Upper lobe of left lung (tissue), 6 donors: Measurements from ENCODE around the gene DRGX. TPM values are rescaled to one million over a fixed set of nuclear protein-coding genes. Genes with fewer than 3 reads are reported as not detected.

Source experiments
- ATAC-seq, 2 donors: fragments of 200-7000 bp; cut with Tn5 transposase; one replicate each; pipeline ENCODE4 v1.9.1; 2022; ENCODE audit warnings: mild to moderate bottlenecking in 2 of 2, moderate library complexity in 2 of 2; ENCODE audit not compliant: low FRiP score in 2 of 2
- DNase-seq, 2 donors: peaks; one replicate each; pipeline ENCODE4 v3.0.0-alpha.2; 2019 to 2020
- H3K27ac ChIP-seq, 4 donors: fragments of 200-600 bp; sonication (generic); one replicate each; pipeline ENCODE4 v1.5.1; 2016 to 2019
- H3K27me3 ChIP-seq, 4 donors: fragments of 200-600 bp; sonication (generic); one replicate each; pipeline ENCODE4 v1.5.1; 2017 to 2019
- H3K36me3 ChIP-seq, 4 donors: fragments of 200-600 bp; sonication (generic); one replicate each; pipeline ENCODE4 v1.5.1; 2016 to 2019
- H3K4me1 ChIP-seq, 4 donors: fragments of 200-600 bp; sonication (generic); one replicate each; pipeline ENCODE4 v1.5.1; 2018 to 2019
- H3K4me3 ChIP-seq, 4 donors: fragments of 200-600 bp; sonication (generic); one replicate each; pipeline ENCODE4 v1.5.1; 2017 to 2019; ENCODE audit warnings: mild to moderate bottlenecking in 2 of 4, moderate library complexity in 1 of 4
- H3K9me3 ChIP-seq, 4 donors: fragments of 200-600 bp; sonication (generic); one replicate each; pipeline ENCODE4 v1.5.1; 2018 to 2019
- EP300 ChIP-seq, 4 donors: sonication (generic); formaldehyde crosslinking; IDR thresholded peaks; one replicate each; pipeline ENCODE4 v1.5.1; 2017; ENCODE audit warnings: antibody characterized with exemption in 4 of 4, control low read depth in 2 of 4
- POLR2A ChIP-seq, 4 donors: fragments of 450-650 bp; IDR thresholded peaks; one replicate each; pipeline ENCODE4 v1.5.1; 2016 to 2017; ENCODE audit warnings: antibody characterized with exemption in 4 of 4, mild to moderate bottlenecking in 2 of 4
- POLR2AphosphoS5 ChIP-seq, 2 donors: sonication (generic); formaldehyde crosslinking; IDR thresholded peaks; one replicate each; pipeline ENCODE4 v1.5.1; 2017; ENCODE audit warnings: antibody characterized with exemption in 2 of 2
- WGBS, 2 donors: methylation state at CpG; one replicate each; pipeline ENCODE4 v1.1.5; 2017 to 2018; 5-methylcytosine and 5-hydroxymethylcytosine counted together
- total RNA-seq, 6 donors: library from RNA; depleted of rRNA in 4 of 6; stranded (reverse); fragments of >200 nt in 4 of 6; gene quantifications; one replicate each; pipeline versions ENCODE4 v1.1.0 to v1.2.1, GENCODE V29; 2016 to 2021
- TF ChIP-seq, protein P1 (sequence below), 6 experiments: fragments of 450-650 bp in 4 of 6; fragments of 200-600 bp in 2 of 6; sonication (generic) in 2 of 6; IDR thresholded peaks; one replicate each; pipeline ENCODE4 v1.5.1; 2016 to 2019; ENCODE audit warnings: antibody characterized with exemption in 6 of 6
- donor health status: DM: no; HTN: no; CAD: no; lungs with moderate emphysema.
- donor health status: DM: no; HTN: yes; CAD: no; lungs with severe emphysema.

The DRGX gene
- total RNA-seq, 6 donors from 2014 or later = 0.09 to 0.17 TPM; not detected in 4

DNA sequence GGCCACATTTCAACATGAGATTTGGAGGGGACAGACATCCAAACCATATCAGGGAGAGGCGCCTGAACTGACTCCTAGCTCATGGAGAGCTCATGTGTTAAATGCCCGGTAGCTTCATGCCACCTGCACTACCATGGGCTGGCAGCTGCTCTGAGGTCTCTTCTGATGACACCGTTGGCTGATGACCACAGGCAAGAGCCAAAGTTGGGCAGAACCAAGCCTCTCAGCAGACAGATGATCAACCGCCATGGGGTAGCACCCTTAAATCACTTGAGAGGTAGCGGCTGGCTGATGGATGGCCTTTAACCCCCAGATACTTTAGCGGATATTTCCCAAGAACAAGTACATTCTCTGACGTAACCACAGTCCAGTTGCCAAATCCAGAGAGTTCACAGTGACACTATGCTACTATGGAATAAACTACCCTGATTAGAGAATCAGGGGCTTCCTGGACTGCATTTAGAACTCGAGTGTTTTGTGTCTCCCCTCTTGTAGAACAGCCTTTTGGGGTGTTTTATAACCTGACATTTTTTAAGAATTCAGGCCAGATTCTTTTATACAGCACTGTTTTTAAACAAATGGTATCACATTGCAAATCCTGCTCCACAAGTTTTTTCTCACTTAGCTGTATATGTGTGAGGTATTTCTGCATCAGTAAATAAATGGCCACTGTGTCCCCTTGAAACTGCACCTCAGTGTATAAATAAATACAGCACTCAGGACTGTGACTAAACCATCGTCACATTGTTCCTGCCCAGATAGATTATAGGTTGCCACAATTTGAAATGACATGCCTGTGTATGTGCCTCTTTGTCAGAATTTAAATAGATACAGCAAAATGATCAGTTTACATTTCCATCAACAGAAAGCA, 30.8 kb upstream of the DRGX start:
- peaks cover 0 to 4% (median 0%) of the 10 kb centered on the region in 4 donors for H3K4me1 ChIP-seq
- DNase-seq (peak in 1 of 2 donors; percentile 31), ATAC-seq (peak in 1 of 2 donors; percentile 68)
- H3K4me3 ChIP-seq = no peak overlapping the region
- peaks cover 0 to 12% (median 9%) of the 10 kb centered on the region in 4 donors for H3K9me3 ChIP-seq
- no peaks in the 10 kb centered on the region for H3K27me3 ChIP-seq
- WGBS, 2 donors = 74% methylated on average over 6 to 9 of the region's 9 CpGs
- TF ChIP-seq POLR2AphosphoS5 (IDR thresholded peaks at IDR 0.05) = no peak
- TF ChIP-seq, protein P1, sequence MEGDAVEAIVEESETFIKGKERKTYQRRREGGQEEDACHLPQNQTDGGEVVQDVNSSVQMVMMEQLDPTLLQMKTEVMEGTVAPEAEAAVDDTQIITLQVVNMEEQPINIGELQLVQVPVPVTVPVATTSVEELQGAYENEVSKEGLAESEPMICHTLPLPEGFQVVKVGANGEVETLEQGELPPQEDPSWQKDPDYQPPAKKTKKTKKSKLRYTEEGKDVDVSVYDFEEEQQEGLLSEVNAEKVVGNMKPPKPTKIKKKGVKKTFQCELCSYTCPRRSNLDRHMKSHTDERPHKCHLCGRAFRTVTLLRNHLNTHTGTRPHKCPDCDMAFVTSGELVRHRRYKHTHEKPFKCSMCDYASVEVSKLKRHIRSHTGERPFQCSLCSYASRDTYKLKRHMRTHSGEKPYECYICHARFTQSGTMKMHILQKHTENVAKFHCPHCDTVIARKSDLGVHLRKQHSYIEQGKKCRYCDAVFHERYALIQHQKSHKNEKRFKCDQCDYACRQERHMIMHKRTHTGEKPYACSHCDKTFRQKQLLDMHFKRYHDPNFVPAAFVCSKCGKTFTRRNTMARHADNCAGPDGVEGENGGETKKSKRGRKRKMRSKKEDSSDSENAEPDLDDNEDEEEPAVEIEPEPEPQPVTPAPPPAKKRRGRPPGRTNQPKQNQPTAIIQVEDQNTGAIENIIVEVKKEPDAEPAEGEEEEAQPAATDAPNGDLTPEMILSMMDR (IDR thresholded peaks at IDR 0.05) = no peak
- TF ChIP-seq EP300 (IDR thresholded peaks at IDR 0.05) = no peak
- TF ChIP-seq POLR2A (IDR thresholded peaks at IDR 0.05) = no peak
- H3K27ac ChIP-seq = no peak overlapping the region
- no peaks in the 10 kb centered on the region for H3K36me3 ChIP-seq

DNA sequence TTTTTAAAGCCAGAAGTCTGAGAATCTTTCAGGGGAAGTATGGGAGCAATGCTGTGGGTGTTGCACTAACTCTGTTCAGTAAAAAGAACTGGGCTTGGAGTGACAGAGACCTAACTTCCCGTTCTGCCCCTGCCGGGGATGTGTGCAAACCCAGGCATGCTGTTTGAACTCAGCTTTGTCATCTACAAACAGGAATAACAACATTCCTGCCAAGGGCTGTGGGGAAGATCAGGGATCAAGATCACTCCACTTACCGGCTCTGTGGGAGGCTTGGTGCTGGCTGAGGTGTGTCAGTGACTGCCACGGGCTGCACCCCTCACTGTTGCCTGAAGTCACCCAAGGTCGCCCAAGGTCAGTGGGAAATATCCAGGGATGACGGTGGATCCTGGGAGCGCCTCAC, 23.1 kb upstream of the DRGX start:
- H3K36me3 ChIP-seq = no peaks in the 10 kb centered on the region
- ATAC-seq (peak; percentile 54 to 87), DNase-seq (peak in 1 of 2 donors; percentile 40)
- H3K4me1 ChIP-seq = peaks cover 0 to 4% (median 3%) of the 10 kb centered on the region in 4 donors
- H3K9me3 ChIP-seq = no peaks in the 10 kb centered on the region
- H3K27me3 ChIP-seq = no peaks in the 10 kb centered on the region
- no peak overlapping the region for H3K4me3 ChIP-seq
- TF ChIP-seq EP300 (IDR thresholded peaks at IDR 0.05) = peak in 1 of 4 donors; percentile 20
- TF ChIP-seq, protein P1 (IDR thresholded peaks at IDR 0.05) = no peak
- no peak for TF ChIP-seq POLR2A (IDR thresholded peaks at IDR 0.05)
- H3K27ac ChIP-seq = no peak overlapping the region
- 50 to 57% methylated on average over 7 of the region's 7 CpGs for WGBS, 2 donors

- 93 to 100% methylated on average over 2 of the region's 2 CpGs for WGBS, 2 donors
- no peak overlapping the region for H3K27ac ChIP-seq
- H3K4me1 ChIP-seq = peaks cover 0 to 4% (median 3%) of the 10 kb centered on the region in 4 donors
- H3K27me3 ChIP-seq = no peaks in the 10 kb centered on the region
- H3K9me3 ChIP-seq = no peaks in the 10 kb centered on the region
- ATAC-seq = peak; percentile 15 to 17
- no peak overlapping the region for H3K4me3 ChIP-seq
- no peaks in the 10 kb centered on the region for H3K36me3 ChIP-seq
- DNase-seq = no peak
- no peak for TF ChIP-seq POLR2AphosphoS5 (IDR thresholded peaks at IDR 0.05)
- TF ChIP-seq, protein P1 (IDR thresholded peaks at IDR 0.05) = no peak
- no peak for TF ChIP-seq EP300 (IDR thresholded peaks at IDR 0.05)
- TF ChIP-seq POLR2A (IDR thresholded peaks at IDR 0.05) = no peak
Observed at GRCh38 chr10:49418328-49418727, 22.4 kb upstream of the DRGX start.

DNA sequence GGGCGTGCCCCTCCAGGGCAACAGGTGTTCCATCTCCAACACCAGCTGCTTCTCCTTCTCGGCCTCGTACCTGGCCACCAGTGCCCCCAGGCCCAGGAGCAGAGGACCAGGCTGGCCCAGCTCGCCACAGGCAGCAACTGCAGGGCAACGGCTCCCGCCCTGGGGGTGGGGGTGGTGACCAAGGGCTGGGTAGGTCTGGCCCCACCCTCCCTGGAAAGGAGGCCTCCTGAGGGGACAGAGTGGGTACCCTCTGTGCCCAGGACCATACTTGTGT, 22.1 kb upstream of the DRGX start:
- H3K27me3 ChIP-seq = no peaks in the 10 kb centered on the region
- H3K4me3 ChIP-seq = no peak overlapping the region
- no peaks in the 10 kb centered on the region for H3K9me3 ChIP-seq
- WGBS, 2 donors = 80 to 87% methylated on average over 2 to 6 of the region's 6 CpGs
- DNase-seq (peak in 1 of 2 donors; percentile 54), ATAC-seq (peak in 1 of 2 donors; percentile 60)
- no peaks in the 10 kb centered on the region for H3K36me3 ChIP-seq
- no peak overlapping the region for H3K27ac ChIP-seq
- H3K4me1 ChIP-seq = peaks cover 0 to 4% (median 3%) of the 10 kb centered on the region in 4 donors
- TF ChIP-seq POLR2AphosphoS5 (IDR thresholded peaks at IDR 0.05) = no peak
- TF ChIP-seq EP300 (IDR thresholded peaks at IDR 0.05) = no peak
- TF ChIP-seq POLR2A (IDR thresholded peaks at IDR 0.05) = no peak
- TF ChIP-seq, protein P1 (IDR thresholded peaks at IDR 0.05) = no peak
